OCI-LY1 (cell line): ENCODE data around the gene F9.

Experiments
- H2AFZ ChIP-seq: fragments of 200-600 bp; sonication (generic), shearing (Covaris generic); 2 replicates; pipeline ENCODE4 v1.6.0; 2014; ENCODE audit warnings: antibody characterized with exemption, mild to moderate bottlenecking, low read length
- H3F3A ChIP-seq: fragments of 200-600 bp; sonication (generic), shearing (Covaris generic); 2 replicates; pipeline ENCODE4 v1.6.0; 2014; ENCODE audit warnings: mild to moderate bottlenecking, antibody characterized with exemption, low read length, moderate library complexity; ENCODE audit not compliant: insufficient read depth
- H3K27ac ChIP-seq: fragments of 200-600 bp; sonication (generic); 2 replicates; pipeline ENCODE4 v1.5.1; 2014; ENCODE audit warnings: low read length, mixed run types, mild to moderate bottlenecking, low read depth; ENCODE audit not compliant: poor library complexity, severe bottlenecking
- H3K27me3 ChIP-seq: fragments of 200-600 bp; sonication (generic); 2 replicates; pipeline ENCODE4 v1.6.0; 2014; ENCODE audit warnings: antibody characterized with exemption, mild to moderate bottlenecking, low read length, moderate library complexity; ENCODE audit not compliant: insufficient read depth
- H3K36me3 ChIP-seq: fragments of 200-600 bp; sonication (generic); 2 replicates; pipeline ENCODE4 v1.6.1; 2014; ENCODE audit warnings: mild to moderate bottlenecking, antibody characterized with exemption, low read length, moderate library complexity, mixed read lengths; ENCODE audit not compliant: insufficient read depth
- H3K4me1 ChIP-seq: fragments of 200-600 bp; sonication (generic); 2 replicates; pipeline ENCODE4 v1.5.1; 2014; ENCODE audit warnings: mild to moderate bottlenecking, low read length, moderate library complexity; ENCODE audit not compliant: insufficient read depth, severe bottlenecking
- H3K4me2 ChIP-seq: fragments of 200-600 bp; sonication (generic), shearing (Covaris generic); 2 replicates; pipeline ENCODE4 v1.6.1; 2014; ENCODE audit warnings: low read length
- H3K4me3 ChIP-seq: fragments of 200-600 bp; sonication (generic); 2 replicates; pipeline ENCODE4 v1.5.1; 2014; ENCODE audit warnings: low read length, low read depth, mild to moderate bottlenecking, mixed read lengths; ENCODE audit not compliant: poor library complexity, severe bottlenecking
- H3K79me2 ChIP-seq: fragments of 200-600 bp; shearing (Covaris generic); 2 replicates; pipeline ENCODE4 v1.6.1; 2016; ENCODE audit warnings: mixed run types, low read length, mixed read lengths; ENCODE audit not compliant: insufficient read depth
- H3K9ac ChIP-seq: fragments of 200-600 bp; sonication (generic), shearing (Covaris generic); 2 replicates; pipeline ENCODE4 v1.6.1; 2014; ENCODE audit warnings: mild to moderate bottlenecking, low read length, mixed read lengths
- H3K9me2 ChIP-seq: fragments of 200-600 bp; sonication (generic), shearing (Covaris generic); 2 replicates; pipeline ENCODE4 v1.6.1; 2014; ENCODE audit warnings: low read depth, mild to moderate bottlenecking, low read length, mixed read lengths
- H3K9me3 ChIP-seq: fragments of 200-600 bp; shearing (Covaris generic); 2 replicates; pipeline ENCODE4 v1.6.1; 2014; ENCODE audit warnings: low read length, mixed read lengths
- H4K20me1 ChIP-seq: fragments of 200-600 bp; sonication (generic), shearing (Covaris generic); 2 replicates; pipeline ENCODE4 v1.6.0; 2016; ENCODE audit warnings: mild to moderate bottlenecking, low read length; ENCODE audit not compliant: insufficient read depth
- EZH2 ChIP-seq: fragments of 200-600 bp; sonication (generic), shearing (Covaris generic); IDR thresholded peaks from 2 replicates; pipeline ENCODE4 v1.8.0; 2017; ENCODE audit warnings: borderline replicate concordance, mixed run types, mild to moderate bottlenecking, antibody characterized with exemption, low read length, moderate library complexity, mixed read lengths
- TF ChIP-seq, protein P1 (sequence below): fragments of 200-600 bp; sonication (generic), shearing (Covaris generic); IDR thresholded peaks from 2 replicates; pipeline ENCODE4 v1.5.1; 2017; ENCODE audit warnings: mild to moderate bottlenecking, antibody characterized with exemption, low read length, moderate library complexity, mixed read lengths

F9 gene

GRCh38 chrX:139596068-139596467, 65.5 kb downstream of the F9 start:
- H3K27me3 ChIP-seq: no peaks in the 10 kb centered on the region
- H3F3A ChIP-seq: no peaks in the 10 kb centered on the region
- no peaks in the 10 kb centered on the region for H3K4me1 ChIP-seq
- H2AFZ ChIP-seq: no peak overlapping the region
- TF ChIP-seq EZH2: no peak
- TF ChIP-seq, protein P1, sequence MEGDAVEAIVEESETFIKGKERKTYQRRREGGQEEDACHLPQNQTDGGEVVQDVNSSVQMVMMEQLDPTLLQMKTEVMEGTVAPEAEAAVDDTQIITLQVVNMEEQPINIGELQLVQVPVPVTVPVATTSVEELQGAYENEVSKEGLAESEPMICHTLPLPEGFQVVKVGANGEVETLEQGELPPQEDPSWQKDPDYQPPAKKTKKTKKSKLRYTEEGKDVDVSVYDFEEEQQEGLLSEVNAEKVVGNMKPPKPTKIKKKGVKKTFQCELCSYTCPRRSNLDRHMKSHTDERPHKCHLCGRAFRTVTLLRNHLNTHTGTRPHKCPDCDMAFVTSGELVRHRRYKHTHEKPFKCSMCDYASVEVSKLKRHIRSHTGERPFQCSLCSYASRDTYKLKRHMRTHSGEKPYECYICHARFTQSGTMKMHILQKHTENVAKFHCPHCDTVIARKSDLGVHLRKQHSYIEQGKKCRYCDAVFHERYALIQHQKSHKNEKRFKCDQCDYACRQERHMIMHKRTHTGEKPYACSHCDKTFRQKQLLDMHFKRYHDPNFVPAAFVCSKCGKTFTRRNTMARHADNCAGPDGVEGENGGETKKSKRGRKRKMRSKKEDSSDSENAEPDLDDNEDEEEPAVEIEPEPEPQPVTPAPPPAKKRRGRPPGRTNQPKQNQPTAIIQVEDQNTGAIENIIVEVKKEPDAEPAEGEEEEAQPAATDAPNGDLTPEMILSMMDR: no peak
- no peaks in the 10 kb centered on the region for H3K9me3 ChIP-seq
- no peak overlapping the region for H3K4me2 ChIP-seq
- no peak overlapping the region for H3K4me3 ChIP-seq
- no peak overlapping the region for H3K9ac ChIP-seq
- H3K27ac ChIP-seq: no peak overlapping the region
- H4K20me1 ChIP-seq: no peaks in the 10 kb centered on the region
- H3K36me3 ChIP-seq: no peaks in the 10 kb centered on the region
- H3K79me2 ChIP-seq: no peaks in the 10 kb centered on the region
- H3K9me2 ChIP-seq: no peaks in the 10 kb centered on the region

- Histone ChIP-seq H3K4me1 (no peaks in the 10 kb centered on the region), H3F3A (no peaks in the 10 kb centered on the region), H3K9me3 (no peaks in the 10 kb centered on the region), H3K9ac (no peak overlapping the region), H3K27ac (no peak overlapping the region), H2AFZ (no peak overlapping the region), H3K27me3 (no peaks in the 10 kb centered on the region), H3K4me2 (no peak overlapping the region), H3K79me2 (no peaks in the 10 kb centered on the region), H4K20me1 (no peaks in the 10 kb centered on the region), H3K4me3 (no peak overlapping the region), H3K36me3 (no peaks in the 10 kb centered on the region), H3K9me2 (no peaks in the 10 kb centered on the region)
- TF ChIP-seq, protein P1: no peak
- no peak for TF ChIP-seq EZH2
Measured at GRCh38 chrX:139600105-139600504, 69.6 kb downstream of the F9 start.
